Activated CD4-positive, alpha-beta T cell treated with anti-CD3 and anti-CD28 coated beads, Interleukin-2, amount 50 U/mL, for 48 hours (primary cell): Measurements from ENCODE around the gene RET.

ENCODE experiments used
- DNase-seq, 2 experiments: peaks; one replicate each; pipeline ENCODE4 v3.0.0-alpha.2; 2020

Gene RET

GRCh38 chr10:43044961-43045621 lies 31.8 kb upstream of the RET start:
- no peak for DNase-seq

DNA sequence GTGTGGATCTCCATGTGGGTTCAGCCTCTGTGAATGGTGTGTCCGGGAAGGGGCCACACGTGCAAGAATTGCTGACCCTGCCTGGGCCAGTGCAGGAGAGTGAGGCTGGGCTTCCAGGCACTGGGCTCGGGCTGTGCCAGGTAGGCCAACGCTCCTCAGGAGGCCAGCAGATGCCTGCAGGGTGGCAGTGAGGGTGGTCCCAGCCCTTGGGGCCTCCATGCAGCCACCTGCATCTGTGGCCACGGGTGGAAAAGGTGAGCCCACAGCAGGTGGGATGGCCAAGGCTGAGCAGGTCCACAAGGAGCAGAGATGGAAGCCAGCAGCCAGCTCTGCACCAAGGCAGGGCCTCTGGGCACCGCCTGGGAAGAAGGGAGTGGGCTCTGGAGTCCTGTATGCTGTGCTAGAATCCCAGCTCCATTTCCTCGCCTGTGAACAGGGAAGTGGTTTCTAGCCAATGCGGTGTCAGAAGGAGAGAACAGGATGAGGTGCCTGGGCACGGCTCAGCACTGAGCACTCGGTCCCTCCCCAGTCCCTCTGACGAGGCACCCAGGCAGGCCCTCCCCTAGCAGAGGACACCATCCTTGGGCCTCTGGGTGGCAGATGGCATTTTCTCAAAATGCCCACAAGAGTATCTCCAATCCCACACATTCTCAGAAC lies 31.1 kb upstream of the RET start:
- no peak for DNase-seq

DNA sequence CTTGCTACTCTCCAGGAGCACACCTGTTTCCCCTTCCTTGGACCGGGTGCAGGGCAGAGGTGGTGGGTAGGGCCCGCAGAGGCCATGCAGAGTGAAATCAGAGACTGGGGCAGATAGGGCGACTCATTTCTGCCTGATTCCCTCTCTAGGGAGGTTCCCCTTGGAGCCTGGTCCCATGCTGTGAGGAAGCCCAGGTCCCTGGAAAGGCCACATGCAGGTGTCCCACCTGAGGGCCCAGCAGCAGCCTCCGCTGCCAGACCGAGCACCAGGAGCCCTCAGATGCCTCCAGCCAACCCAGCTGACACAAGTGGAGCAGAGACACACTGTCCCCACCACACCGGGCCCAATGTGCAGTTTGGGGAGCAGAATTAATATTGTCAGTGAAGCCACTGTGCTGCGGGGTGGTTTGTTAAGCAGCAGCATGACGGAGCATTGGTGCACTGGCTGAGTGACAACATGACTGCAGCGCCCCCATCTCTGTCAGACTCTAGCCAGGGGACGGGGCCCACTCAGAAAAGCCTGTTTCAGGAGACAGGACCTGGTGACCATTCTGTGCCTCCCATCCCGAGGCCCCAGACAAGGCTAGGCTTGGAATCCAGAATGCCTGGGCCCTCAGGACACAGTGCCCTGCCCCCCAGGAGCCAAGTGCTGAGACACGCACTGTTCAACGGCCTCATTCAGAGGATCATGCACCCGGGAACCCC lies 30.4 kb upstream of the RET start:
- DNase-seq, result no peak

- no peak for DNase-seq
These were observed 29.4 kb upstream of the RET start for GRCh38 chr10:43047288-43047970.

DNA sequence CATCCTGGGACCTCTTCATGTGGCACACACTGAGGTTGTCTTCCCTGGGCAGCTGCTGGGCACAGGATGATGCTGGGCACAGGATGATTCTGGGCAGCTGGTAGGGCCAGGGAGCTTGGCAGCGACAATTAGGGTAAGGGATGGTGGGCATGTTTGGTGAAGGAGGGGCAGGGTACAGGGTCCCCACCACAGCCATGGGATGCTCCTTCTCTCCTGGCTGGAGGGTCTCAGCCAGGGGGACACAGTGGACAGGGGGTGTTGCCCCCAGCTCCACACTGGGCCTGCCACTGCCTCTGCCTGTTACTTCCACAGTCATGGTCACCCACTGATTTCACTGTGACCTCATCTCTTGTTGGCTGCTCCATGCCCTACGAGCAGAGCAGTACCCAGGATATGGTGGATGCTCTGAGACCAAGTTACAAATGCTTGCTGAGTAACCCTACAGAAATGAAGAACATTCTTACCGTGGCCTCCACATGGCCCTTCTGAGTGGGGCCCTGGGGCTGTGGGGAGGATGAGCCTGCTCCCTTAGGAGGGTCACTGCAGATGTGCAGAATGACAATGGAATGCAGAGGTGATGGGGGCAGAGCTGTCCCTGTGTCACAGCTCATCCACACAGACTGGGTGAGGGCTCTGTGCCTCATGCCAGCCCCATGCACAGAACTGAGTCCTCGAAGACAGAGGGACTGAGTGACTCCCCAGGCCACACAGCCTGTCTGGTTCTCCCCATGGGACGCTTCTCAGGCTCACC lies 28.4 kb upstream of the RET start:
- DNase-seq, result no peak

GRCh38 chr10:43049081-43049551 lies 27.8 kb upstream of the RET start:
- DNase-seq, result no peak

DNA sequence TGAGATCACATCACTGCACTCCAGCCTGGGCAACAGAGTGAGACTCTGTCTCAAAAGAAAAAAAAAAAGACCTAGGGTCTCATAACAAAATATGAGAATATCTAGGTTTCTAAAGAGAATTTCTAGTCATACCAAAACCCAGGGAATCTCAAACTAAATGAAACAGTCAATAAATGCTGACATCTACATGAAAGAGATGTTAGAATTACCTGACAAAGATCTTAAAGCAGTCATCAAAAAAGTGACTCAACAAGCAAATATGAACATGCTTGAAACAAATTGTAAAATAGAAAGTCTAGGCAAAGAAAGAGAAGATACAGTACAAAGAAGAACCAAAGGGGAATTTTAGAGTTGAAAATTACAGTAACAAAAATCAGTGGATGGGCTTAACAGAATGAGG lies 26.9 kb upstream of the RET start:
- DNase-seq, result no peak

DNA sequence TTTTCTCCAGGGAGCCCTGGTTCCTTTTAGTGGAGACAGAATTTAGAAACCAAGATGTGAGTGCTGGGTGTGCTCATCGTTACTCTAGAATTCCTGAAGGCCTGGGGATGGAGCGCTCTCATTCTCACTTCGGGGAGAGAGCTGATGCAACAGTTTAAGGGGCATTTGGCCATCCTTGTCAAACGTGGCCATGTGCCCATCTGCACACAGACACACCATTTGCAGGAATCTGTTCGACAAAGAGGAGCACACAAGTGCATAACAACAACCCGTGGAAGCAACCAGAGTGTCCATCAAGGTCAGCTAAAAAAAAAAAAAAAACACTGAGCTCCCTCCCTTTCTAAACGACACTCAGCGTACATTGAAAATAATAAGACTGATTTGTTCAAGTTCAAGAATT lies 23.0 kb upstream of the RET start:
- no peak for DNase-seq

DNA sequence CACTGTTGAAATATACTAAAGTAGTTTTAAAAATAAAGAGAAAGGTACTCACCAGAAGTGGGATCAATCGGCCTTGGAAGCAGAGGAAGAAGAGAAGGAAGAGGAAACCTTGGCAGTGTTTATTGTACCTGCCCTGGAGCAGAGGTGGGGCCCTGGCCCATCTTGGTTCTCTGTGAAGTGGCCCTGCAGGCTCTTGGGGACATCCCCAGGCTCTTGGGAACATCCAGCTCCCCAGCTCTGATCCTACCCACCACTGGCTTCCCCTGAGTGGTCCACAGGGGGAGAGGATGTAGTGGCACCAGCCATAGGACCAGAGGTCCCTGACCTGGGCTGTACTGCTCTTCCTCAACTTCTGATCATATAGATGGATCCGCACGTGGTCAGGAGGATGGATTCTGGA lies 22.3 kb upstream of the RET start:
- DNase-seq, result no peak

DNA sequence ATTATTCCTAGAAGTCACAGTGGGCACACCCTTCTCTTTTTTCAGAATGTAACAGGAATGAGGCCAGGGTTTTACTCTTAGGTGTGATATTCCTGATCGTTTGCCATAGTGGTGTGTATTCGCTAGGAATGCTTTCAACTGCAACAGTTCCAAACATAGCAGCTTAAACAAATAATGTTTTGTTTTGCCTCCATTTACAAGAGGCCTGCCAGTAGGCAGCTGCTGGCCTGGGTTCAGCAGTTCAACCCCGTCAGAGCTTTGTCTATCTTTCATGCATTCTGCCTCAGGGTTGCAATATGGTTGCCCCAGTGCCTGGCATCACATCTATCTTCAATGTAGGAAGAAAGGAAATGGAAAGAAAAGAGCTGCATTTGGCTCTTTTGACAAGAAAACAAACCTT lies 21.7 kb upstream of the RET start:
- no peak for DNase-seq

DNA sequence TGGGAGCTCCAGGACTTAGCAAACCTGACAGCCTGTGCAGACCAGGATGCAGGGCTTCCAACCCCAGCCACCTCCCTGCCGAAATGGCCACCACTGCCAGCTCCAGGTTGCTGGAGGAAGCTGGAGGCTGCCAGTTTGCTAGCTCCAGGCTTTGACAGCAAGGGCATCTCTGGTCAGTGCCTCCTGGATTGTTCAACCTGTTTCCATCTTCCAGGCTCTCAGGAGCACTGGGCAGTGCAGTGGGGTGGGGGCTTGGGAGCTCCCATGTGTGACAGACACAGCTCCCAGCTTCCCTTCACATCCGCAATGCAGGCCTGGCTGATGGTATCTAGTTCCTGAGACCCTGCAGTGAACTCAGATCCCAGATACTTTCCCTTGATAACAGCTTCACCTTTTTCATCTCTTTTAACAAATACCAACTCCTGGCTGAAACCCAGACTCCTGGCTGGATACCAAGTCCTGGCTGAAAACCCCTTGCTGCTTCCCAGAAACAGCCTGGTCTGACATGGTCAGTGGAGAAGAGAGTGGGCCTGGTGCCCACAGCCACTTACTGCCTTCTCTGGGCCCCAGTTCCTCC lies 20.8 kb upstream of the RET start:
- DNase-seq, result no peak

- DNase-seq, result no peak
These were observed 20.3 kb upstream of the RET start for GRCh38 chr10:43056568-43057011.

GRCh38 chr10:43057231-43057711 lies 19.6 kb upstream of the RET start:
- no peak for DNase-seq

DNA sequence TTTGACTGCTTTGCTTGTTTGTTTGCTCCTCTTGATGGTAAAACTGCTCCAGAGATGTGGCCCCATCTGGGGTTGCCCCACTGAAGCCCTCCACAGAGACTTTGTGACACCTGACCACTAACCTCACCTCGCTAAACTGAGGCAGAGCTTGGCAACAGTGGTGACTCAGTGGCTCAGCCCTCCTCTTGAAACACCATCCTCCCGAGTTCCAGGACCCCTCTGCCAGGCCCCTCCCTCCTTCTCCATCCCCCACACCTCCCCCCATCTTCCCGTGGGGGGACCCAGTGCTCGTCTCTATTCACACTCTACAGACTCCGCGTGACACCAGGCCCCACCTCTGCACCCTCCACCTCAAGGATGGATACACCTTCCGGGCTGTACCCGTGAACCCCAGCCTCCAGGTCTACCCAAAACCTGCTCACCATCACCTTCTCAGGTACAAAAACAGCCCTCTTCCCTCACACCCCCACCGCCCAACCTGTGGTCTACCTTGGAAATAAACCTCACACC lies 19.0 kb upstream of the RET start:
- no peak for DNase-seq

DNA sequence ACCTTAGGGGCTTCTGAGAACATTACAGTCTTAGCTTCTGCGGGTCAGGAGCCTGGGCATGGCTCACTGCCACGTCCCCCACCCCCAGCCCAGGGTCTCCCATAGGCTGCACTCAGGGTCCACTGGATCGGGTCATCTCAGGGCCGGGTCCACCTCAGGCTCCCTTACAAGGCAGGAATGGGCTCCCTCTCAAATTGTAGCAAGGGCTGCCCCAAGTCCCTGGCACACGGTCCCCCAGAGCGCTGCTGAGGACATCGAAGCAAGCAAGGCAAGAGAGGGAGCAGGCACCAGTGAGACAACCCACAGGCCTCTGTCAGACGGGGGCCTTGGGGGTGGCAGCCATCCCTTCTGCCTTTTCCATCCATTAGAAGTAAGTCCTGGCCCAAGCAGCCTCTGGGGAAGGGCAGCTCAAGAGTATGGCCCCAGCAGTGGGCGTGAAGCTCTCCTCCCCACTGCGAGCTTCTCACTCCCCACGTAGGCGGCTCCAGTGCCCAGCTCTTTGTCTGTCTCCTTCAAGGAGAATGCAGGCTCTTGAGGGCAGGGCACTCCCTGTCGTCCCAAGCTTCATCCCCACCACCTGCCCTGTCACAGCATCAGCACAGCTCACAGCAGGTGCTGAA lies 18.0 kb upstream of the RET start:
- DNase-seq, result no peak

DNA sequence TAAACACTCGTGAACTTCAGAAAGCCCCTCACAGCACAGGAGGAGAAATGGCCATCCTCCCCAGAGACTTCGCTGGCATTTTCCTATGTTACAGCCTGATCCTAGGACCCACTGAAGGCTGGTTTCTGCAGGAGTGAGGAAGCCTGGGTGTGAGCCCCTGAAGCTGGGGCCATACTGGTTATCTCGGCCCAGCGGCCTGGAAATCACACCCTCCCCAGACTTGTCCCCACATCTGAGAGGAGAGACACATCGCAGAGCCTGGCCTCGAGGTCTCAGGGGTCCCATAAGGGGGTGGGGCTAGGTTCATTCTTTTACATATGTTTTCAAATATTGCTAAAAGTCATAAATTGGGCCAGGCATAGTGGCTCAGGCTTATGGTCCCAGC lies 17.5 kb upstream of the RET start:
- DNase-seq, result no peak

- DNase-seq, result no peak
These were observed 17.0 kb upstream of the RET start for GRCh38 chr10:43059828-43060227.

- DNase-seq, result no peak
These were observed 16.6 kb upstream of the RET start for GRCh38 chr10:43060291-43060690.

GRCh38 chr10:43061331-43061730 lies 15.5 kb upstream of the RET start:
- DNase-seq, result no peak

GRCh38 chr10:43061760-43062159 lies 15.1 kb upstream of the RET start:
- DNase-seq, result no peak

GRCh38 chr10:43062402-43063160 lies 14.3 kb upstream of the RET start:
- no peak for DNase-seq
